ENCODE data around the gene DDIT4.

The DDIT4 gene

DNA sequence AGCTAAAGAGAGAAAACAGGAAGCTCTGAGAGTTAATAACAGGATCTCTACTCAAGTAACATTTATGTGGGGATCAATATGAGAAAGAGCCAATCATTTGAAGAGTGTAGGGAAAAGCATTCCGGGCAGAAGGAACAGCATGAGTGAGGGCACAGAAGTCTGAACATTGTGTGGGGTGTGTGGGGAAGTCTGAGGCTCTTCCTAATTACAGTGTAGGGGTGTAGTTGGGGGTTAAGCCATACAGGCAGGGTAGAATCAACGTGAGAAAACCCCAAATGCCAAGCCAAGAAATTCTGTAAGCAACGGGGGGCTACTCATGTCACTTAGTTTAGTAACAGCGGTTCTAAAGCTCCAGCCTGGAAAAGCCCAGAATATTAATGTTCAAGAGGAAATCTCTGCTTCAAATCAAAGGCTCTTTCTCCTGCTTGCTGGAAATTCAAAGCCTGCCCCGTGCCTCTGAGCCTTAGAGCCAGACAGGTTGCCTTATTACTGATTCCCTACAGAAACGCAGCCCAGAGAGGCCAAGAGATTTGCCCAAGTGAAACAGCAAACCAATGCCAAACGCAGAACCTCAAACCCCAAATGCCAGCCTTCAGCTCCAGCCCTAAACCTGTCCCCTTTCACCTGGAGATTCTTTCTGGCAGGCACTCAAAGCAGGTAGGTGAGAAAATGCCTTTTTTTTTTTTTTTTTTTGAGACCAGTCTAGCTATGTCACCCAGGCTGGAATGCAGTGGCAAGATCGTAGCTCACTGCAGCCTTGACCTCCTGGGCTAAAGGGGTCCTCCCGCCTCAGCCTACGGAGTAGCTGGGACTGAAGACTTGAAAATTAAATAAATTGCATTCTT, 44.9 kb downstream of the DDIT4 start:
- DNase-seq (ENCODE audit: extremely low read depth, low read depth) = no peak
- TF ChIP-seq CTCF (IDR thresholded peaks at IDR 0.05; ENCODE audit: low read depth, low read length) = no peak

DNA sequence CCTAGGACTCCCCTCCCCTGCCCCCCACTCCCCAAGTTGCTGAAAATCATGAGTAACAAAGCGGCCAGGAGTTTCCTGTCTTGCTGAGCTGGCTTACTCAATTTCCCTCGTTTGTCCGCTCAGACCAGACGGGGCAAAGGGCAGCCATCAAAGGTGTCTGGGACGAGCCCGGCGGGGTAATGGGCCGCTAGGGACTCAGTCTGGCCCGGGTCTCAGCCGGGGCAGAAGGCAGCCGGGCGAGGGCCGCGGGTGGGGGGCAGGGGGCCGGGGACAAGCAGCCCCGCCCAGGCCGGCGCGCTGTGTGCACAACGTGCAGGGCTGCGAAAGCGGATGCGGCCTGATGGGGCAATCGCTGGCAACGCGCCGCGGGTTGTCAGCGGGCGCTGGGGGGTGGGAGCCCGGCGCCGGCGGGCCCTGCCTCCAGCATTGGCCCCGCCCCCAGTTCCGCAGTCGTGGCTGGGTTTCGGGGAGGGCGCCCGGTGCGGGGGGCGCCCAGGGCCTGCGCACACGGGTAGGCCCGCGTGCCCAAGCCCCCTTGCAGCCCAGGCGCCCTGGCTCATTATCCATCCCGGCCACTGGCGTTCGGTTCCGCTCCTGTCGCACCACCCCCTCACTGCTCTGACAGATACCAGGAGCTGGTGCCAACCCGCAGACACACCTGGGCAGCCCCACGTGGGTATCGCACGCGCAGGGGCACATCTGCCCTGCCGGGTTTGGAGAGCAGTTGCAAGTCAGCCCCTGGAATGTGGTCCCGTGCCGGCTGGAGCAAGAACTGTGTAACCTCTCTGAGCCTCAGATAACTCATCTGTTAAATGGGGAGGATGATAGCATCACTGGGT, 45.9 kb downstream of the DDIT4 start:
- no peak for TF ChIP-seq CTCF (IDR thresholded peaks at IDR 0.05; ENCODE audit: low read depth, low read length)
- peak; percentile 89 for DNase-seq (ENCODE audit: extremely low read depth, low read depth)

DNA sequence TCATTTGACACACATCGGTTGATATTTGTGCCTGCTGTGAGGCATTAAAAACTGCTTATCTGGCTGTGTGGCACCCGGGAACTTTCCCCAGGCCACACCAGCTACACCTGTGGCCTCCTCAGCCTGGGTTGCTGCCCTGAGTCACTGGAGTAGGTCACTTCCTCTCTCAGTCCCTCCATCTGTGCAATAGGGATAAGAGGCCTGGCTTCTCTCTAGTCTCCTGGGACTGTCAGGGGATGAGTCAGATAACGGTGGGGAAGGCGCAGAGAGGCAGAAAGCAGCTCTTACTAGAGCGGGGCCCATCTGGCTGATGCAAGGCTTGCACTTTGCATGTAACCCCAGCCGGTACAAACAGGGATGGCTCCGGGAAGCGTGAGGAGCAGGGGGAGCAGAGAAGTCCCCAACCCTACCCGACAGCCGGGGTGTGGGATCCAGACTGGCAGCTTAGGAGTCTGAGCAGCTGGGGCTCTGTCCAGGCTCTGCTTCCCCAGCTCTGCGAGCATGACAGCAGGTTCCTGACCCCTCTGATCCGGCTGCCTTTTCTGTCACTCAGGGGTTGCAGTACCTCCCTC, 47.0 kb downstream of the DDIT4 start:
- peak; percentile 99 for DNase-seq (ENCODE audit: extremely low read depth, low read depth)
- no peak for TF ChIP-seq CTCF (IDR thresholded peaks at IDR 0.05; ENCODE audit: low read depth, low read length)

DNA sequence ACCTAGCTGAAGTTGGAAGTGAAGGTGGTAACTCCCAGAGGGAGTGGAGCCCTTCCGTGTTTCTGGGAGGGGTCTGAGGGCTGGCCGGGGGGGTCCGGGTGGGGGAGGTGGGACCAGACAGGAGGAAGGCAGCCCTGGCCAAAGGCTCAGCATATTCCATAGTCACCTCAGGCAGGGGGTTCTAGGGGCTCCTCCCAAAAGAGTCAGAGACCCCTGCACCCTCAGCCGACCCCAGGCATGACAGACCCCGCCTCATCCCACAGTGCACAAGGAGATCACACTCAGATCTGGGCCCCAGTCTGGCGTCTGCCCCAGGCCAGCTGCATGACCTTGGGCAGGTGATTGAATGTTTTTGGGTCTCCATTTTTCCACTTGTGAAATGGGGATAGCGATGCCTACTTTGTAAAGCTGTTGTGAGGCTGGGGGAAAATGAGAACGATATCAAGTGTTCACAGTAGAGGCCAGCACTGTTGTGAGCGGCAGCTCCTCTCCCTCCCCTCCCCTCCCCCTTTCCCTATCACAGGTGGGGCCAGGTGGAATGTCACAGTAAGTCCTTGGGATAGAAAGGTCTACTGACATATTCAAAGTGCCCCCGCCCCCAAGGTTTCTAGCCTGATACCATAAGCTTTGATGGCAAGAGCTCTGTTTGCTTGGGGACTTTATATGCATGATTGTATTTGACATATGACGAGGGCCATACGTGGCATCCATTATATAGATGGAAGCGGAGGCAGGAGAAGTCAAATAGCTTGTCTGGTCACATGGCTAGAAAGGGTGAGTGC, 47.7 kb downstream of the DDIT4 start:
- TF ChIP-seq CTCF (IDR thresholded peaks at IDR 0.05; ENCODE audit: low read depth, low read length) = no peak
- DNase-seq (ENCODE audit: extremely low read depth, low read depth) = no peak

GRCh38 chr10:72322030-72322279, 48.2 kb downstream of the DDIT4 start:
- no peak for DNase-seq (ENCODE audit: extremely low read depth, low read depth)
- TF ChIP-seq CTCF (IDR thresholded peaks at IDR 0.05; ENCODE audit: low read depth, low read length) = no peak

- DNase-seq (ENCODE audit: extremely low read depth, low read depth) = no peak
These were observed 48.7 kb downstream of the DDIT4 start for GRCh38 chr10:72322280-72323058.

More at GRCh38 chr10:72322280-72323058, 48.7 kb downstream of the DDIT4 start:
- TF ChIP-seq CTCF (IDR thresholded peaks at IDR 0.05; ENCODE audit: low read depth, low read length) = no peak

Data from AG09319 (cell line).